ENCODE results near the gene NBEA. TPM values are rescaled to one million over a fixed set of nuclear protein-coding genes. Genes with fewer than 3 reads are reported as not detected.

Gene NBEA
- total RNA-seq, 2 donors from 2014 or later: 0.62 to 1.2 TPM

DNA sequence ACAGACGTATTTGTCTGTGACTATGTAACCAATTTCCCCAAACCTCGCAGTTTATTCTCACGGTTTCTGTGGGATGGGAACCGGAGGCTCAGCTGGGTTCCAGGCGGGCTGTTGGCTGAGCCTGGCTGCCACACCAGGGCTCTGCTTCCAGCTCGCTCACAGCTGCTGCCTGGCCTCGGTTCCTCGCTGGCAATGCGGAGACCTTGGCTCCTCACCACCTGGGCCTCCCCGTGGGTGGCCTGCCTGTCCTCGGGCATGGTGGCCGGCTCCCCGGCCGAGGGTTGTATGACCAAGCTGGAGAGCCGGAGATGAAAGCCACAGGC is 753.3 kb downstream of the NBEA start:
- Mint-ChIP-seq H3K27me3 (ENCODE audit: low read depth) (no peaks in the 10 kb centered on the region), H3K9me3 (peaks cover 0 to 2% of the 10 kb centered on the region in 2 donors), H3K4me3 (no peak overlapping the region), H3K27ac (no peak overlapping the region), H3K36me3 (ENCODE audit: insufficient read depth in 2 of 2) (peaks cover 0 to 2% of the 10 kb centered on the region in 2 donors), H3K4me1 (ENCODE audit: low read depth) (no peaks in the 10 kb centered on the region)
- no peak for DNase-seq
- ATAC-seq (replicated peaks in 1 of 2): no peak

DNA sequence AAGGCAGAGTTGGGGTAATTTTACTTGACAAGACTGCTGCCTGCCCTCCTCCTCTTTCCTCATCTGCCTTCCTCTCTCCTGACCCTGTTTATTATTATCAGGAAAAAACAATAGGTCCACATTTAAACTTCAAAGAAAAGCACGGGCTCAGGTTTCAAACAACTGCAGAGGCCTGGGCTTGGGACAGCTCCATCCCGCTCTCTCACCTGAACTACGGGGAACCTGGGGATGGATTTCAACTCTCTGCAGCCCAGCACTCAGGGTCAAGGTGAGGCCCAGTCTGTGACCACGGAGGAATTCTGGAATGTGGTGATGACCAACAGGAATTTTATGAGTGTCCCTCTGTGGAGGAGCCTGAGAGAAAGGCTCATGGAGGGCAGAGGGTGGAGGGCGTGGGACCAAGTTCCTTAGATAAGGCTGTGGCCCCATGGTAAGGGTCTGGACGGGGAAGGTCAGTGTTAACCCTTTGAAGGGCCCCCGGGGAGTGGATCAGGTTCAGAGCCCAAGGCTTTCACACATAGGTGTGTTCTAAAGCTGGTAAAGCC is 755.2 kb downstream of the NBEA start:
- no peak for ATAC-seq (replicated peaks in 1 of 2)
- peaks cover 2% of the 10 kb centered on the region in 2 donors for H3K9me3 Mint-ChIP-seq
- no peak for DNase-seq
- H3K27me3 Mint-ChIP-seq (ENCODE audit: low read depth): no peaks in the 10 kb centered on the region
- no peak overlapping the region for H3K27ac Mint-ChIP-seq
- no peaks in the 10 kb centered on the region for H3K4me1 Mint-ChIP-seq (ENCODE audit: low read depth)
- H3K4me3 Mint-ChIP-seq: no peak overlapping the region
- peaks cover 0 to 2% of the 10 kb centered on the region in 2 donors for H3K36me3 Mint-ChIP-seq (ENCODE audit: insufficient read depth in 2 of 2)

DNA sequence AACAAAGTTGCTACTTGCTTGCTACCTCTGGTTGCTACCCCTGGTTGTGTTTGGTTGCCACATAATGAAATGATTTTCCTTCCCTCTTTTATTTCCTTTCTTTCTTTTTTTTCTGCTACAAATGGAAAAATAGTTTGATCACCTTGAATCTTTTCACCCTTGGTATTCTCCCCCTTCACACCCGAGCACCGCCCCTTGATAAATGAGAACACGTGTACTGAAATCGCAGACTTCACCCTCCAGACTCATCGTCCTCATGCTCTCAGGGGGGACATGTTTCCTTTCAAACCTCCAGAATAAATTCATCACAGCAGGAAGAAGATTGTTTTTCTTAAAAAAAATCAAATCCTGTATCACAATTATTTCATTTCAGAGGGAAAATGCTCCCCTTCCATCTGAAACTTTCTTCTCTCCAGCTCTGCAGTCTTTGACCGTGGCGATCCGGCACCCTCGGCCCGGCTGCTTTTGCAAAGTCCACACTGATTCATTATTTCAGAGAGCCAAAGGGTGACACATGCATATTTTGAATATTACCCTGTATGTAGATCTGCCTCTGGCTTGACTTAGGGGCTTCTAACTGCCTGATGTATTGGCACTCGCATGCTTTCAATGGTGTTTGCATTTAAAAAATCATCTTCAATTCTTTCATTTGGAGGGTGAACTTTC is 757.0 kb downstream of the NBEA start:
- no peaks in the 10 kb centered on the region for H3K27me3 Mint-ChIP-seq (ENCODE audit: low read depth)
- no peak overlapping the region for H3K27ac Mint-ChIP-seq
- ATAC-seq (replicated peaks in 1 of 2) (no peak), DNase-seq (no peak)
- peaks cover 2% of the 10 kb centered on the region in 2 donors for H3K9me3 Mint-ChIP-seq
- peaks cover 0 to 2% of the 10 kb centered on the region in 2 donors for H3K36me3 Mint-ChIP-seq (ENCODE audit: insufficient read depth in 2 of 2)
- H3K4me3 Mint-ChIP-seq: no peak overlapping the region
- H3K4me1 Mint-ChIP-seq (ENCODE audit: low read depth): no peaks in the 10 kb centered on the region

DNA sequence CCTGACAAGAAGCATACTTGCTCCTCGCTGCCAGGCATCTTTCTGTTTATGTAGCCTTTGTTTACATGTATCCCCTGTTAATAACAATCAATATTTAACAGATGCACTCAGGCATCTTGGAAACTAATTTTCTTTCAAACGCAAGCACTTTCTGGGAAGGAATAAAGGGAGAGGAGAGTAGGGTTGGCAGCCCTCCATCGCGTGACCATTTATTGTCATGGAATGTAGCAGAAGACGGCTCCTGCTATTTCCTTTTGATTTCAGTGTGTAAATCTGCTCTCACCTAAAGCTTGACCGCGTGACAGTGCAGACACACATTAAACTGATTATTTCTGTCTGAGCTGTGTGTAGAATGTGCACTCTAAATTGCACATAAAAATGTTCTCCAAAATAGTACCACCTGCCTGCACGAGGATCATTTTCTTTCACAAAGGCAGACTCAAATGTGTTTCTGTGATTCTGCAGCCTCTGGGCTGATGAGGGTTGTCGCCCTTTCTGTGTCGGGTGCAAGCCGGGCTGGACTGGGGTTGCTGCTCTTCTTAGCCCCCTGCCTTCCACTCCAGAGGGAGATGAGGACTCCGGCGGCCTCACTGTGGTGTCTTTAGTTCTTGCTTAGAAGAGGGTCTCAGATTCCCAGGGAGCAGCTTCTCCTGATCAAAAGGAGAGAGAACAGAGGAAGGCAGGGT is 757.9 kb downstream of the NBEA start:
- Mint-ChIP-seq H3K27me3 (ENCODE audit: low read depth) (no peaks in the 10 kb centered on the region), H3K27ac (no peak overlapping the region), H3K9me3 (peaks cover 0 to 2% of the 10 kb centered on the region in 2 donors), H3K4me1 (ENCODE audit: low read depth) (no peaks in the 10 kb centered on the region), H3K36me3 (ENCODE audit: insufficient read depth in 2 of 2) (no peaks in the 10 kb centered on the region), H3K4me3 (no peak overlapping the region)
- ATAC-seq (replicated peaks in 1 of 2) (no peak), DNase-seq (no peak)

DNA sequence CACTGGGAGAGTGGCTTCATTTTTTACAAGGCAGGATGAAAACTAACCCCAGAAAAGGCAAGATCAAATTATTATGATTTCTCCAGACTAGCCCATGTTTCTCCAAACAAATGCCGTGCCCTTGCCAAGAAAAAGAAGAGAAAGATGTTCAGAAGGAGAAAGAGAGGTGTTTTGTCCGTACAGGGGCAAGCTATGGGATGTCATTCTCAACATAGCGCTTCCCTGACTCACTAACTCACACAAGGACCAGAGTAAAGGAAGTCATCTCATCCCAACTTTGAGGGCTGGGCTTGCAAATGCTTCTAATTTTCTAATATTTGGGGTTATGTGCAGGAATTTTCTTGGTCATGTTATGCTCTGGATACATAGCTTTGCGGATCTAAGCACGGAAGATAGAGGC is 758.6 kb downstream of the NBEA start:
- H3K4me3 Mint-ChIP-seq: no peak overlapping the region
- H3K27me3 Mint-ChIP-seq (ENCODE audit: low read depth): no peaks in the 10 kb centered on the region
- H3K4me1 Mint-ChIP-seq (ENCODE audit: low read depth): no peaks in the 10 kb centered on the region
- no peak overlapping the region for H3K27ac Mint-ChIP-seq
- H3K9me3 Mint-ChIP-seq: peaks cover 0 to 2% of the 10 kb centered on the region in 2 donors
- H3K36me3 Mint-ChIP-seq (ENCODE audit: insufficient read depth in 2 of 2): no peaks in the 10 kb centered on the region
- ATAC-seq (replicated peaks in 1 of 2) (no peak), DNase-seq (no peak)

DNA sequence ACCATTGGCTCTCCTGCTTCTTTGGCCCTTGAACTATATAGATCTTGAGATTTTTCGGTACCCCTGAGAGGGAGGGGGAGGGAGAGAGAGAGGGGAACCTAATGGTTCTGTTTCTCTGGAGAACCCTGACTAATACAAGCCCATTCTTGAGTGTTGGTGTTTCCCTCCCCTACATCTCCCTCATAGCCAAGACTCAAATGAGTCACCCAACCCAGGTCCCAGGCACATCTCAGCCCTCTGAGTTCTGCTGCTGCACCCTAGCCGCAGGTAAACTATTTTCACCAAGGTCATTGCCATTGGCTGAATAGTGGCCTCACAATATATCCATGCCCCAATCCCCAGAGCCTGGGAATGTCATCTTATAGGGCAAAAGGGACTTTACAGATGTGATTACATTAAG is 760.2 kb downstream of the NBEA start:
- ATAC-seq (replicated peaks in 1 of 2) (no peak), DNase-seq (no peak)
- Mint-ChIP-seq H3K27me3 (ENCODE audit: low read depth) (no peaks in the 10 kb centered on the region), H3K9me3 (peaks cover 0 to 2% of the 10 kb centered on the region in 2 donors), H3K4me3 (no peak overlapping the region), H3K4me1 (ENCODE audit: low read depth) (no peaks in the 10 kb centered on the region), H3K27ac (no peak overlapping the region), H3K36me3 (ENCODE audit: insufficient read depth in 2 of 2) (no peaks in the 10 kb centered on the region)

DNA sequence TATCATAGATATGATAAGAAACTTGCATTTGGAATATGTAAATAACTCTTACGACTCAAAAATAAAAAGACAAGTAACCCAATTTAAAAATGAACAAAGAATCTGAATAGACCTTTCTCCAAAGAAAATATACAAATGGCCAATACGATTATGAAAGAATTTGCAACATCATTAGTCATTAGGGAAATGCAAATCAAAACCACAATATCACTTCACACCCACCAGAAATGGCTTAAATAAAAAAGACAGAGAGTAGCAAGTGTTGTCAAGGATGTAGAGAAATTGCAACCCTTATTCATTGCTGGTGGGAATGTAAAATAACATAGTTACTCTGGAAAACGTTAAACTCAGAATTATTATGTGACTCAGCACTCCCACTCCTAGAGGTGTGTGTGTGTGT is 761.0 kb downstream of the NBEA start:
- DNase-seq (no peak), ATAC-seq (replicated peaks in 1 of 2) (no peak)
- Mint-ChIP-seq H3K27ac (no peak overlapping the region), H3K36me3 (ENCODE audit: insufficient read depth in 2 of 2) (no peaks in the 10 kb centered on the region), H3K9me3 (peaks cover 0 to 2% of the 10 kb centered on the region in 2 donors), H3K27me3 (ENCODE audit: low read depth) (no peaks in the 10 kb centered on the region), H3K4me1 (ENCODE audit: low read depth) (no peaks in the 10 kb centered on the region), H3K4me3 (no peak overlapping the region)

DNA sequence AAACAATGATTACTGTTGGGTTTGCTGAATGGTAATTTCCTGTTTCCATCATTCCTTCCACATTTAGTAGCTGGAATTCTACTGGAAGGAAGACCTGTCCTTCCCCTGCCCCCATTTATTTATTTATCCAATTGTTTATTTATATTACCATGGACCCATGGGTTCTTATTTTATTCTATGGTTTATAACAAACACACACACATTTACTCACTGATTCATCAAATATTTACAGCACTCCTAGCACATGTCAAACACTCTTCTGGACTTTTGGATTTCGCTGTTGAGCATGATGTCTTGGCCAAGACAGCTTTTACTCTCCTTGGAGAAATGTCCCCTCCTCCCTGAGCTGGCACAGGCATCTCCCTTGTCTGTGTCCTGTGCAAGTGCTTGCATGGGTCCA is 762.3 kb downstream of the NBEA start:
- H3K27ac Mint-ChIP-seq: no peak overlapping the region
- DNase-seq: no peak
- H3K4me1 Mint-ChIP-seq (ENCODE audit: low read depth): no peaks in the 10 kb centered on the region
- H3K4me3 Mint-ChIP-seq: no peak overlapping the region
- ATAC-seq (replicated peaks in 1 of 2): no peak
- H3K9me3 Mint-ChIP-seq: peaks cover 1 to 2% of the 10 kb centered on the region in 2 donors
- H3K36me3 Mint-ChIP-seq (ENCODE audit: insufficient read depth in 2 of 2): no peaks in the 10 kb centered on the region
- H3K27me3 Mint-ChIP-seq (ENCODE audit: low read depth): no peaks in the 10 kb centered on the region

DNA sequence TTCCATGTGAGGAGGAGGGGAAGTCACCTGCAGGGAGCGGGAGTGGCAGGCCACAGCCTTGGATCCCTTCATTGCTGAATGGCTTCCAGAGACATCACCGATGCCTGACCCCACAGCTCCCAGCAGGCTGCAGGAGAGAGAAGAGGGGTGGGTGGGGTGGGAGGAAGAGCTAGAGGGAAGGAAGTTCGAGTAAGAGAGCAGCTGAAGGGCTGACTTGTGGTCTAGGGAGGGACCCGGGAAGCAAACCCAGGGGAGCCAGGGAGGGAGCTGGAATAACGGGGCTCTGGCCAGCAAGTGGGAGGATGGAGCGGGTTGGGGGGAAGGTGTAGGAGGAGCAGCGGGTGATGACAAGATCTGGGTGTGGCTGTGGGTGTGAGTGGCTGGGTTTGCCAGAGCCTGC is 764.2 kb downstream of the NBEA start:
- no peak for ATAC-seq (replicated peaks in 1 of 2)
- Mint-ChIP-seq H3K27me3 (ENCODE audit: low read depth) (no peaks in the 10 kb centered on the region), H3K4me3 (no peak overlapping the region)

DNA sequence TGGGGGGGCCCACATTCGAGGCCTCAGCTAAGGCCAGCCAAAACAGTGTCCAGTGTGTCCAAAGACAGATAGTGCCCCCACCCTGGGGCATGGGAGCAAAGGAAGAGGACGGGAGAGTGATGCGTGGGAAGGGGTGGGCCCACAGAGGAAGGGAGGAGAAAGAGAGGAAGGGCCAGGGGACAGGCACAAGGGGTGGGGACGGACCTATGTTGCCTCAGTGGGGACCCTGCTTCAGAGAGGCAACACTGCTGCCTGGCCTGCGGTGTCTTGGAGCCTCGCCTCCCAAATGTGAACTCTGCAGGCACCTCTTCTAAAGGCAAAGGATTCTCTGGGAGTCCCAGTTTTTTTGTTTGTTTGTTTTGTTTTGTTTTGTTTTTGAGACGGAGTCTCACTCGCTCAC is 764.7 kb downstream of the NBEA start:
- no peak for ATAC-seq (replicated peaks in 1 of 2)
- Mint-ChIP-seq H3K4me3 (no peak overlapping the region), H3K27me3 (ENCODE audit: low read depth) (no peaks in the 10 kb centered on the region)

More for the DNA sequence above, 764.2 kb downstream of the NBEA start:
- Mint-ChIP-seq H3K9me3 (peaks cover 1 to 3% of the 10 kb centered on the region in 2 donors), H3K27ac (no peak overlapping the region), H3K4me1 (ENCODE audit: low read depth) (no peaks in the 10 kb centered on the region), H3K36me3 (ENCODE audit: insufficient read depth in 2 of 2) (no peaks in the 10 kb centered on the region)
- no peak for DNase-seq

DNA sequence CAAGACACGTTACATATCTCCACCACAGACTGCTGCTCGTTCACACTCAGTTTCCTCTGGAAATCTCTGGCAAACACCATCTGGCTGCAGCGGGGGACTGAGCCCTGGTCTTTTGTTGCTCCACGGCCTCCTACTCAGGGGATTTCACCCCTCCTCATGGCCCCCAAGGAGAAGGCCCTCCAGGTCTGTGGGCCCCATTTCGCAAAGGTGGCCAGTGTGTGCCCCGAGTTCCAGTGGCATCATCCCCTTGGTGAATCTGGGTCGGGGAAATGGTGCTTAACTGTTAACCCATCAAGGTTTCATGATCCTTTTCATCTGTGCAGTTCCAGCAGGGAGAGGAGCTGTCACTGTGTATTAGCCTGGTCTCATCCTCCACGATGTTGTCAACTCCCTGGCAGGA is 769.8 kb downstream of the NBEA start:
- DNase-seq (no peak), ATAC-seq (replicated peaks in 1 of 2) (no peak)
- H3K27me3 Mint-ChIP-seq (ENCODE audit: low read depth): no peaks in the 10 kb centered on the region
- no peak overlapping the region for H3K27ac Mint-ChIP-seq
- H3K4me3 Mint-ChIP-seq: no peak overlapping the region
- no peaks in the 10 kb centered on the region for H3K4me1 Mint-ChIP-seq (ENCODE audit: low read depth)
- H3K36me3 Mint-ChIP-seq (ENCODE audit: insufficient read depth in 2 of 2): no peaks in the 10 kb centered on the region
- peaks cover 1% of the 10 kb centered on the region in 2 donors for H3K9me3 Mint-ChIP-seq

More for the DNA sequence above, 764.7 kb downstream of the NBEA start:
- H3K27ac Mint-ChIP-seq: no peak overlapping the region
- DNase-seq: no peak
- H3K4me1 Mint-ChIP-seq (ENCODE audit: low read depth): no peaks in the 10 kb centered on the region
- peaks cover 1 to 3% of the 10 kb centered on the region in 2 donors for H3K9me3 Mint-ChIP-seq
- H3K36me3 Mint-ChIP-seq (ENCODE audit: insufficient read depth in 2 of 2): no peaks in the 10 kb centered on the region

DNA sequence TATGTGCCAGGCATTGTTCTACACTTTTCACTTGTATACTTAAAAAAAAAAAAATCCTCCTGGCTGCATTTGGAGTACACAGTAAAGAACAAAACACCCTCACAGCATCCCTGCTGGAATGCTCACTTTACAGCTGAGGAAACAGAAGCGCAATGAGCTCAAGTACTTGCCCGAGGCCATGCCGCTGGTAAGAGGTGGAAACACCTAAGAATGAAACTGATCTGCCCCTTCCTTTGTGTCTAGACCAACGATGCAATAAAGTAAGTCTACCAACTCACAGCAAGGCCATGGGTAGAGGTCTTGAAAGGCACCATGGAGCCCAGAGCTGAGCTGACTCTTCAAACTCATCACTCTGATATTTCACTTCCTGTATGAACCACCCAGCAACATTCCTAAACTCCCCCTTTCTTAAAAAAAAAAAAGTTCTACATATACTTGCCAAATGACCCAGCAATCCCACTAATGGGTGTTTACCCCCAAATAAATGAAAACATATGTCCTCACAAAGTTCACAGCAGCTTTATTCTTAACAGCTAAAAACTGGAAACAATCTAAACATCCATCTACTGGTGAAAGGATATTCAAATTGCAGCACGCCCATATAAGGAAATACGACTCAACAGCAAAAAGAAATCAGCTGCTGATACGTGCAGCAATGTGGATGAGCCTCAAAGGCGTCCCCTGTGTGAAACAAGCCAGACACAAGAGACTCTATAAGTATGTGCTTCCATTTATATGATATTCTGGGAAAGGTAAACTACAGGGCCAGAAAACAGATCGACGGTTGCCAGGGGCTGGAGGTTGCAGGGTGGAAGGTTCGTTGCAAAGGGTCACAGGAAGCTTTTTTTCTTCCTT is 771.1 kb downstream of the NBEA start:
- Mint-ChIP-seq H3K4me1 (ENCODE audit: low read depth) (no peaks in the 10 kb centered on the region), H3K27ac (no peak overlapping the region), H3K9me3 (peaks cover 1% of the 10 kb centered on the region in 2 donors), H3K36me3 (ENCODE audit: insufficient read depth in 2 of 2) (no peaks in the 10 kb centered on the region), H3K27me3 (ENCODE audit: low read depth) (no peaks in the 10 kb centered on the region), H3K4me3 (no peak overlapping the region)
- ATAC-seq (replicated peaks in 1 of 2) (no peak), DNase-seq (no peak)

DNA sequence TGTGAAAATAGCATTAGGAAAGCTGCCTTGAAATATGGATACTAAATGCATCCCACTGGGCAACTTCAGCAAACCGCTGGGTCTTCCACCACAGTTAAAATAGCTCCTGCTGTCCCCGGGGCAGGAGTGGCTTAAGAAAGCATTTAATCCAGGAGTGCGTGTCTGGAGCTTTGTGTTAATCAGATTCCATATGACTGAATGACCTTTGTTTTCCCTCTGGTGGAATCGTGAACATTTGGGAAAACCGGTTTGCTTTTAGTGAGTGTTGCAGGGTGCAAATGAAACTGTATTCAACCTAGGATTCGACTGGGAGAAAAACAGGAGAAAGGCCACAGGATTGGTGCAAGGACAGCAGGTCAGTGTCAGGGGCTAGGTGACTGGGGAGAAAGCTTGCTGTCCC is 772.1 kb downstream of the NBEA start:
- Mint-ChIP-seq H3K4me3 (no peak overlapping the region), H3K4me1 (ENCODE audit: low read depth) (no peaks in the 10 kb centered on the region), H3K9me3 (peaks cover 0 to 1% of the 10 kb centered on the region in 2 donors), H3K27ac (no peak overlapping the region), H3K27me3 (ENCODE audit: low read depth) (no peaks in the 10 kb centered on the region), H3K36me3 (ENCODE audit: insufficient read depth in 2 of 2) (no peaks in the 10 kb centered on the region)
- no peak for ATAC-seq (replicated peaks in 1 of 2)
- DNase-seq: no peak

Data from activated T-cell treated with anti-CD3 and anti-CD28 coated beads, Interleukin-2, amount 50 U/mL, for 72 hours (primary cell).